ENCODE data around the gene HSD17B7.

The HSD17B7 gene

GRCh38 chr1:162829268-162829667 lies 38.8 kb downstream of the HSD17B7 start:
- no peak overlapping the region for H3K4me3 ChIP-seq (replicated peaks; ENCODE audit: low read depth, low read length)
- DNase-seq (ENCODE audit: low read depth), result no peak
- no peak for TF ChIP-seq CTCF (IDR thresholded peaks at IDR 0.05; ENCODE audit: low read length, missing control alignments)

- DNase-seq (ENCODE audit: low read depth), result no peak
- H3K4me3 ChIP-seq (replicated peaks; ENCODE audit: low read depth, low read length), result no peak overlapping the region
- TF ChIP-seq CTCF (IDR thresholded peaks at IDR 0.05; ENCODE audit: low read length, missing control alignments), result no peak
These were observed 42.0 kb downstream of the HSD17B7 start for GRCh38 chr1:162832470-162832869.

GRCh38 chr1:162835157-162835899 lies 44.8 kb downstream of the HSD17B7 start:
- DNase-seq (ENCODE audit: low read depth), result peak; percentile 47
- H3K4me3 ChIP-seq (replicated peaks; ENCODE audit: low read depth, low read length), result no peak overlapping the region
- TF ChIP-seq CTCF (IDR thresholded peaks at IDR 0.05; ENCODE audit: low read length, missing control alignments), result no peak

GRCh38 chr1:162838863-162839262 lies 48.4 kb downstream of the HSD17B7 start:
- no peak overlapping the region for H3K4me3 ChIP-seq (replicated peaks; ENCODE audit: low read depth, low read length)
- no peak for DNase-seq (ENCODE audit: low read depth)
- TF ChIP-seq CTCF (IDR thresholded peaks at IDR 0.05; ENCODE audit: low read length, missing control alignments), result no peak

- no peak overlapping the region for H3K4me3 ChIP-seq (replicated peaks; ENCODE audit: low read depth, low read length)
- no peak for DNase-seq (ENCODE audit: low read depth)
- peak; percentile 10 for TF ChIP-seq CTCF (IDR thresholded peaks at IDR 0.05; ENCODE audit: low read length, missing control alignments)
These were observed 49.8 kb downstream of the HSD17B7 start for GRCh38 chr1:162840250-162840839.

GRCh38 chr1:162844153-162844552 lies 53.7 kb downstream of the HSD17B7 start:
- TF ChIP-seq CTCF (IDR thresholded peaks at IDR 0.05; ENCODE audit: low read length, missing control alignments), result no peak
- DNase-seq (ENCODE audit: low read depth), result no peak
- no peak overlapping the region for H3K4me3 ChIP-seq (replicated peaks; ENCODE audit: low read depth, low read length)
